ENCODE measurements around the gene DUS2. TPM values are rescaled to one million over a fixed set of nuclear protein-coding genes. Genes with fewer than 3 reads are reported as not detected.

Gene DUS2
- total and polyA plus RNA-seq, 9 of the 15 experiments (the other 6 are each of a cell fraction or from before 2014, with no cell fraction given): 5.8 to 22.5 (median 20.6) TPM

- no peak for TF ChIP-seq ELF2 (CRISPR knock-in tag; IDR thresholded peaks at IDR 0.05)
- no peak for TF ChIP-seq MIER1 (IDR thresholded peaks at IDR 0.05; ENCODE audit: low read depth)
- TF ChIP-seq, protein P1, sequence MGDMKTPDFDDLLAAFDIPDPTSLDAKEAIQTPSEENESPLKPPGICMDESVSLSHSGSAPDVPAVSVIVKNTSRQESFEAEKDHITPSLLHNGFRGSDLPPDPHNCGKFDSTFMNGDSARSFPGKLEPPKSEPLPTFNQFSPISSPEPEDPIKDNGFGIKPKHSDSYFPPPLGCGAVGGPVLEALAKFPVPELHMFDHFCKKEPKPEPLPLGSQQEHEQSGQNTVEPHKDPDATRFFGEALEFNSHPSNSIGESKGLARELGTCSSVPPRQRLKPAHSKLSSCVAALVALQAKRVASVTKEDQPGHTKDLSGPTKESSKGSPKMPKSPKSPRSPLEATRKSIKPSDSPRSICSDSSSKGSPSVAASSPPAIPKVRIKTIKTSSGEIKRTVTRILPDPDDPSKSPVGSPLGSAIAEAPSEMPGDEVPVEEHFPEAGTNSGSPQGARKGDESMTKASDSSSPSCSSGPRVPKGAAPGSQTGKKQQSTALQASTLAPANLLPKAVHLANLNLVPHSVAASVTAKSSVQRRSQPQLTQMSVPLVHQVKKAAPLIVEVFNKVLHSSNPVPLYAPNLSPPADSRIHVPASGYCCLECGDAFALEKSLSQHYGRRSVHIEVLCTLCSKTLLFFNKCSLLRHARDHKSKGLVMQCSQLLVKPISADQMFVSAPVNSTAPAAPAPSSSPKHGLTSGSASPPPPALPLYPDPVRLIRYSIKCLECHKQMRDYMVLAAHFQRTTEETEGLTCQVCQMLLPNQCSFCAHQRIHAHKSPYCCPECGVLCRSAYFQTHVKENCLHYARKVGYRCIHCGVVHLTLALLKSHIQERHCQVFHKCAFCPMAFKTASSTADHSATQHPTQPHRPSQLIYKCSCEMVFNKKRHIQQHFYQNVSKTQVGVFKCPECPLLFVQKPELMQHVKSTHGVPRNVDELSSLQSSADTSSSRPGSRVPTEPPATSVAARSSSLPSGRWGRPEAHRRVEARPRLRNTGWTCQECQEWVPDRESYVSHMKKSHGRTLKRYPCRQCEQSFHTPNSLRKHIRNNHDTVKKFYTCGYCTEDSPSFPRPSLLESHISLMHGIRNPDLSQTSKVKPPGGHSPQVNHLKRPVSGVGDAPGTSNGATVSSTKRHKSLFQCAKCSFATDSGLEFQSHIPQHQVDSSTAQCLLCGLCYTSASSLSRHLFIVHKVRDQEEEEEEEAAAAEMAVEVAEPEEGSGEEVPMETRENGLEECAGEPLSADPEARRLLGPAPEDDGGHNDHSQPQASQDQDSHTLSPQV (IDR thresholded peaks at IDR 0.05): peak; percentile 99
- TF ChIP-seq ZNF699 (CRISPR knock-in tag; IDR thresholded peaks at IDR 0.05; ENCODE audit: insufficient replicate concordance): no peak
- no peak for TF ChIP-seq RFX1 (IDR thresholded peaks at IDR 0.05)
- TF ChIP-seq, protein P2, sequence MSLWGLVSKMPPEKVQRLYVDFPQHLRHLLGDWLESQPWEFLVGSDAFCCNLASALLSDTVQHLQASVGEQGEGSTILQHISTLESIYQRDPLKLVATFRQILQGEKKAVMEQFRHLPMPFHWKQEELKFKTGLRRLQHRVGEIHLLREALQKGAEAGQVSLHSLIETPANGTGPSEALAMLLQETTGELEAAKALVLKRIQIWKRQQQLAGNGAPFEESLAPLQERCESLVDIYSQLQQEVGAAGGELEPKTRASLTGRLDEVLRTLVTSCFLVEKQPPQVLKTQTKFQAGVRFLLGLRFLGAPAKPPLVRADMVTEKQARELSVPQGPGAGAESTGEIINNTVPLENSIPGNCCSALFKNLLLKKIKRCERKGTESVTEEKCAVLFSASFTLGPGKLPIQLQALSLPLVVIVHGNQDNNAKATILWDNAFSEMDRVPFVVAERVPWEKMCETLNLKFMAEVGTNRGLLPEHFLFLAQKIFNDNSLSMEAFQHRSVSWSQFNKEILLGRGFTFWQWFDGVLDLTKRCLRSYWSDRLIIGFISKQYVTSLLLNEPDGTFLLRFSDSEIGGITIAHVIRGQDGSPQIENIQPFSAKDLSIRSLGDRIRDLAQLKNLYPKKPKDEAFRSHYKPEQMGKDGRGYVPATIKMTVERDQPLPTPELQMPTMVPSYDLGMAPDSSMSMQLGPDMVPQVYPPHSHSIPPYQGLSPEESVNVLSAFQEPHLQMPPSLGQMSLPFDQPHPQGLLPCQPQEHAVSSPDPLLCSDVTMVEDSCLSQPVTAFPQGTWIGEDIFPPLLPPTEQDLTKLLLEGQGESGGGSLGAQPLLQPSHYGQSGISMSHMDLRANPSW (CRISPR knock-in tag; IDR thresholded peaks at IDR 0.05): peak; percentile 40; the same call in 1 of the 2 replicates
- no peak for TF ChIP-seq CSDE1 (IDR thresholded peaks at IDR 0.05)
- TF ChIP-seq MBD1 (CRISPR knock-in tag; IDR thresholded peaks at IDR 0.05): no peak
- TF ChIP-seq ZFX (CRISPR knock-in tag; IDR thresholded peaks at IDR 0.05): peak; percentile 91
- TF ChIP-seq ZNF324 (CRISPR knock-in tag; IDR thresholded peaks at IDR 0.05): no peak
Observed at GRCh38 chr16:68084504-68085258, 61.6 kb downstream of the DUS2 start (continued).
